T-helper 17 cell (primary cell): ENCODE measurements around the gene RADX. TPM values are rescaled to one million over a fixed set of nuclear protein-coding genes. Genes with fewer than 3 reads are reported as not detected.
A peak's percentile ranks its signal among the peaks of the same experiment; 100 is the strongest.
"Not testable (repeated sequence)": the region's sequence is repeated elsewhere in the genome, so short reads cannot be mapped to it uniquely, and the experiment has no call there.

ENCODE experiments used
- ATAC-seq: fragments of 150-1000 bp; cut with Tn5 transposase; 2 replicates; pipeline ENCODE4 v1.10.0; 2021; ENCODE audit warnings: mild to moderate bottlenecking, moderate library complexity
- DNase-seq, 3 donors: peaks; one replicate each; pipeline versions ENCODE4 v3.0.0 to v3.0.0-alpha.2; 2020 to 2021
- H3K9me3 ChIP-seq: one replicate; pipeline ENCODE4 v1.7.0; 2013; ENCODE audit warnings: low read length, mild to moderate bottlenecking; ENCODE audit not compliant: control insufficient read depth, poor library complexity, severe bottlenecking
- H3K27ac Mint-ChIP-seq: one replicate; pipeline ENCODE4 v1.8.0; 2022; ENCODE audit warnings: mild to moderate bottlenecking, moderate library complexity, mixed read lengths
- H3K27me3 Mint-ChIP-seq: one replicate; pipeline ENCODE4 v1.8.0; 2022; ENCODE audit warnings: mixed read lengths
- H3K36me3 Mint-ChIP-seq: one replicate; pipeline ENCODE4 v1.8.0; 2022; ENCODE audit warnings: low read depth, mixed read lengths
- H3K4me1 Mint-ChIP-seq: one replicate; pipeline ENCODE4 v1.8.0; 2022; ENCODE audit warnings: mild to moderate bottlenecking, mixed read lengths
- H3K4me3 Mint-ChIP-seq: one replicate; pipeline ENCODE4 v1.8.0; 2022; ENCODE audit warnings: mild to moderate bottlenecking, moderate library complexity, mixed read lengths
- total RNA-seq, 4 donors: library from RNA in 2 of 4; stranded (reverse) in 2 of 4; gene quantifications; one replicate each; pipeline ENCODE4 v1.2.3 and lab custom pipeline; 2022 to 2026

The RADX gene
- total RNA-seq, 2 donors from 2014 or later, result 13.2 to 30.3 TPM

DNA sequence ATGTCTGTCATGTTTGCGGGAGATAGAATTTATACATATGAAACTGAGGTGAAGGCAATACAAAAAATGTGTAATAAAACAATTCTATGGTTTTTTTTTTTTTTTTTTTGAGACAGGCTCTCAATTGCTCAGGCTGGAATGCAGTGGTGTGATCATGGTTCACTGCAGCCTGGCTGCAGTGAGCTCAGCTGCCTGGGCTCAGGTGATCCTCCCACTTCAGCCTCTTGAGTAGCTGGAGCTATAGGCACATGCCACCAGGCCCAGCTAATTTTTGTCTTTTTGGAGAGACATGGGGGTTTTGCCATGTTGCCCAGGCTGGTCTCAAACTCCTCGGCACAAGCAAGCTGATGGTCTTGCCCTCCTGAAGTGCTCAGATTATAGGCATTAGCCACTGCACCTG lies 10.1 kb downstream of the RADX start:
- Mint-ChIP-seq H3K27me3 (no peaks in the 10 kb centered on the region), H3K36me3 (peaks cover 4% of the 10 kb centered on the region), H3K4me1 (peaks cover 4% of the 10 kb centered on the region), H3K27ac (no peak overlapping the region), H3K4me3 (no peak overlapping the region)
- no peak for ATAC-seq
- H3K9me3 ChIP-seq, result no peaks in the 10 kb centered on the region
- DNase-seq, result no peak

GRCh38 chrX:106626789-106627188 lies 15.0 kb downstream of the RADX start:
- H3K36me3 Mint-ChIP-seq, result peaks cover 4% of the 10 kb centered on the region
- ATAC-seq, result no peak
- DNase-seq, result no peak

GRCh38 chrX:106631615-106632014 lies 19.8 kb downstream of the RADX start:
- DNase-seq, result no peak
- H3K9me3 ChIP-seq, result no peaks in the 10 kb centered on the region
- H3K4me3 Mint-ChIP-seq, result no peak overlapping the region
- H3K4me1 Mint-ChIP-seq, result no peaks in the 10 kb centered on the region
- peak overlapping the region; percentile 19 for H3K27ac Mint-ChIP-seq
- no peak for ATAC-seq
- no peaks in the 10 kb centered on the region for H3K36me3 Mint-ChIP-seq
- H3K27me3 Mint-ChIP-seq, result no peaks in the 10 kb centered on the region

More at GRCh38 chrX:106626789-106627188, 15.0 kb downstream of the RADX start:
- Mint-ChIP-seq H3K4me3 (no peak overlapping the region), H3K27me3 (no peaks in the 10 kb centered on the region), H3K27ac (no peak overlapping the region), H3K4me1 (peaks cover 2% of the 10 kb centered on the region)
- H3K9me3 ChIP-seq, result no peaks in the 10 kb centered on the region

- H3K4me1 Mint-ChIP-seq, result peaks cover 4% of the 10 kb centered on the region
- no peak for DNase-seq
- H3K9me3 ChIP-seq, result no peaks in the 10 kb centered on the region
- H3K27me3 Mint-ChIP-seq, result no peaks in the 10 kb centered on the region
- peaks cover 4% of the 10 kb centered on the region for H3K36me3 Mint-ChIP-seq
- H3K4me3 Mint-ChIP-seq, result no peak overlapping the region
- ATAC-seq, result no peak
- no peak overlapping the region for H3K27ac Mint-ChIP-seq
These were observed 38.0 kb downstream of the RADX start for GRCh38 chrX:106649523-106650428.

GRCh38 chrX:106653625-106654024 lies 41.8 kb downstream of the RADX start:
- not testable (repeated sequence) for H3K27ac Mint-ChIP-seq, H3K4me1 Mint-ChIP-seq, H3K4me3 Mint-ChIP-seq, H3K9me3 ChIP-seq, DNase-seq, ATAC-seq, H3K36me3 Mint-ChIP-seq, H3K27me3 Mint-ChIP-seq

DNA sequence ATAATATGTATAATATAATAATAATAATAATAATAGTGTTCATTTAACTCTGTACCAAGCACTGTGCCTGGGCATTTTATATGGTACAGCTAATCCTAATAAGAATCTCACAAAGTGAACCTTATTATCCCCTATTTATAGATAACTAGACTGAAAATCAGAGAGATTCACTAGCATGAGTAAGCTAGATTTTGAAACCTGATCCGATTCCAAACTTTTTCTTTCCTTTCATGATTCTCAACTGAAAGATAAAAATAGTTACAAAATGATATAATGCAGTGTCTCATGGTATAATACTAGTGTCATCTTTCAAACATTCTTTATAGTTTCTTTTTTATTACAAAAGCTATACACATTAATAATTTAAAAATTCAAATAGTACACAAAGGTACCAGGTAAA lies 58.9 kb downstream of the RADX start:
- no peak for DNase-seq
- H3K4me1 Mint-ChIP-seq, result no peaks in the 10 kb centered on the region
- H3K9me3 ChIP-seq, result no peaks in the 10 kb centered on the region
- no peak for ATAC-seq
- H3K27ac Mint-ChIP-seq, result no peak overlapping the region
- no peaks in the 10 kb centered on the region for H3K27me3 Mint-ChIP-seq
- no peak overlapping the region for H3K4me3 Mint-ChIP-seq
- H3K36me3 Mint-ChIP-seq, result no peaks in the 10 kb centered on the region

DNA sequence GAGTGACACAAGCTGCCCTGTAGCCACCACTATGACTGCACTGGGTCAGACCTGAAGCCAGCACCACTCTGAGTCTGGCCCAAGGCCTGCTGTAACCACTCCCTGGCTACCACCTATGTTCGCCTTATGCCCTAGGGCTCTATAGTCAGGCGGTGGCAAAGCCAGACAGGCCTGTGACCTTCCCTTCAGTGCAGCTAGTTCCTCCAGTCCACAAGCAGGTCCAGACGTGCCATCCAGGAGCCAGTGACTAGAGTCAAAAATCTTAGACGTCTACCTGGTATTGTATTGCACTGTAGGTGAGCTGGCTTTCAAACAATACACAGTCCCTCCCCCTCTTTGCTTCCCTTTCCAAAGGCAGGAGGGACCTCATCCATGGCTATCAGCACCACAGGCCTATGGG lies 60.7 kb downstream of the RADX start:
- no peak for DNase-seq
- no peaks in the 10 kb centered on the region for H3K9me3 ChIP-seq
- H3K4me1 Mint-ChIP-seq, result no peaks in the 10 kb centered on the region
- no peaks in the 10 kb centered on the region for H3K27me3 Mint-ChIP-seq
- H3K27ac Mint-ChIP-seq, result no peak overlapping the region
- no peak for ATAC-seq
- H3K36me3 Mint-ChIP-seq, result no peaks in the 10 kb centered on the region
- H3K4me3 Mint-ChIP-seq, result no peak overlapping the region

GRCh38 chrX:106680716-106681115 lies 68.9 kb downstream of the RADX start:
- no peaks in the 10 kb centered on the region for H3K9me3 ChIP-seq
- Mint-ChIP-seq H3K4me1 (no peaks in the 10 kb centered on the region), H3K27ac (no peak overlapping the region), H3K4me3 (no peak overlapping the region), H3K27me3 (no peaks in the 10 kb centered on the region), H3K36me3 (no peaks in the 10 kb centered on the region)
- DNase-seq (no peak), ATAC-seq (no peak)

GRCh38 chrX:106684207-106684606 lies 72.4 kb downstream of the RADX start:
- Mint-ChIP-seq H3K4me1 (no peaks in the 10 kb centered on the region), H3K27ac (no peak overlapping the region), H3K4me3 (no peak overlapping the region), H3K36me3 (no peaks in the 10 kb centered on the region), H3K27me3 (no peaks in the 10 kb centered on the region)
- no peak for ATAC-seq
- DNase-seq, result no peak
- no peaks in the 10 kb centered on the region for H3K9me3 ChIP-seq

- H3K27me3 Mint-ChIP-seq, result no peaks in the 10 kb centered on the region
- no peaks in the 10 kb centered on the region for H3K4me1 Mint-ChIP-seq
- no peak for DNase-seq
- no peak for ATAC-seq
- no peak overlapping the region for H3K27ac Mint-ChIP-seq
- no peaks in the 10 kb centered on the region for H3K36me3 Mint-ChIP-seq
- no peaks in the 10 kb centered on the region for H3K9me3 ChIP-seq
- no peak overlapping the region for H3K4me3 Mint-ChIP-seq
These were observed 80.8 kb downstream of the RADX start for GRCh38 chrX:106692425-106693065.

DNA sequence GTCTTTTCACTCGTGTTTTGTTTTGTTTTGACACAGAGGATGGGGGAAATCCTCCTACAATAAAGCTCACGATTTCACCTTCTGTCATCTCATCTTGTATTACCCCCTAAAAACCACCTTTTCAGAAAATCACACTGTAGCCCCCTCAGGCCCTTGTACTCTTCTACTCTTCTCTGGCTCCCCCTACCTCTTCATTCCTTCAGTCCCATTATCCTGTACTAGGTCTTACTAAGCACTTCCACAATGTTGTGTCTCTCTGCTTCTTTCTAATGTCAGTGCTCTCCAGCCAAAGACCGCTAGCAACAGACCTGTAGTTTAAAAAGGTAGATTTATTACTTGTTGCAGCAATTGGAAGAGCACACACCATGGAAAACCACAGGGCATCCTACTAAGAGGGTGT lies 84.7 kb downstream of the RADX start:
- DNase-seq (no peak), ATAC-seq (no peak)
- Mint-ChIP-seq H3K27ac (no peak overlapping the region), H3K4me1 (no peaks in the 10 kb centered on the region), H3K4me3 (no peak overlapping the region), H3K36me3 (no peaks in the 10 kb centered on the region), H3K27me3 (no peaks in the 10 kb centered on the region)
- no peaks in the 10 kb centered on the region for H3K9me3 ChIP-seq

- Mint-ChIP-seq H3K4me3 (no peak overlapping the region), H3K4me1 (no peaks in the 10 kb centered on the region), H3K27me3 (no peaks in the 10 kb centered on the region), H3K36me3 (no peaks in the 10 kb centered on the region), H3K27ac (no peak overlapping the region)
- no peaks in the 10 kb centered on the region for H3K9me3 ChIP-seq
- ATAC-seq (no peak), DNase-seq (no peak)
These were observed 86.9 kb downstream of the RADX start for GRCh38 chrX:106698693-106699092.

GRCh38 chrX:106702636-106703035 lies 90.9 kb downstream of the RADX start:
- Mint-ChIP-seq H3K4me1 (no peaks in the 10 kb centered on the region), H3K36me3 (no peaks in the 10 kb centered on the region), H3K27ac (no peak overlapping the region), H3K4me3 (no peak overlapping the region), H3K27me3 (no peaks in the 10 kb centered on the region)
- DNase-seq, result no peak
- no peaks in the 10 kb centered on the region for H3K9me3 ChIP-seq
- no peak for ATAC-seq

DNA sequence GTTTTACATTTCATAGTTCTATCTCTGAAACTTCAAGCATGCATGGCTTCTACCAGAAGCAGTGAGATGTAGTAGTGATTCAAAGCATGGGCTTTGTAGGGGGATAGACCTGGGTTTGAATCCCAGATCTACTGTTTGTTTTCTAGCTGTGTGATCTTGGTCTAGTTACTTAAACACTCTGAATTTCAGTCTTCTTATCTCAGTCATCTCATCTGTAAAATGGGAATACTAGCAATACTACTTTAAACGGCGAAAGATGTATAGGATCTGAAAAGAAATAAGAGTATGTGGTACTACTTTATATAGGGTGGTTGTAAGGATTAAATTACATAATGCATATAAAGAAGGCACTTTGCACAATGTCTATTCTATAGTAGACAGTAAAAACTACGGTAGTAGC lies 94.7 kb downstream of the RADX start:
- Mint-ChIP-seq H3K36me3 (no peaks in the 10 kb centered on the region), H3K27ac (no peak overlapping the region), H3K4me3 (no peak overlapping the region), H3K27me3 (no peaks in the 10 kb centered on the region), H3K4me1 (no peaks in the 10 kb centered on the region)
- no peak for DNase-seq
- H3K9me3 ChIP-seq, result no peaks in the 10 kb centered on the region
- ATAC-seq, result no peak
